Measurements from ENCODE around the gene TENT5C. TPM values are rescaled to one million over a fixed set of nuclear protein-coding genes. Genes with fewer than 3 reads are reported as not detected.

Gene TENT5C
- total RNA-seq, 4 donors from 2014 or later, result 0.60 to 2.5 (median 1.2) TPM

DNA sequence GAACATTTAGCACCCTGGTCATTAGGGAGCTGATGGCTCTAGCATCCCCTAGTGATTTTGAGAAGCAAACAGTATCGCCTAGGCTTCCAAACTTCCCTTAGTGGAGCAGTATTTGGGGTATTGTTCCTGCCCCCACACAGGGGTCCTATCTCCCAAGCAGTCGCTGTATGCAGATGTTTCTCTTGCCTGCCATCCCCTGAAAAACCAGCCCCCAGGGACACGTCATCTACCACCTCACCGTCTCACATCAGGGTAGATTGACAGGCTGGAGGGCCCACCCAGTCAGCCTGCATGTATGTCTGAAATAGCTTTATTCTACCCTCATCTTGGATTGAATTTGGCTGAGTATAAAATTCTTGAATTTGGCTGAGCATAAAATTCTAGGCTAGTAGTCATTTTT is 33.9 kb downstream of the TENT5C start:
- no peaks in the 10 kb centered on the region for H3K36me3 ChIP-seq
- TF ChIP-seq POLR2A (IDR thresholded peaks at IDR 0.05) (no peak), EP300 (IDR thresholded peaks at IDR 0.05) (no peak)
- TF ChIP-seq, protein P1, sequence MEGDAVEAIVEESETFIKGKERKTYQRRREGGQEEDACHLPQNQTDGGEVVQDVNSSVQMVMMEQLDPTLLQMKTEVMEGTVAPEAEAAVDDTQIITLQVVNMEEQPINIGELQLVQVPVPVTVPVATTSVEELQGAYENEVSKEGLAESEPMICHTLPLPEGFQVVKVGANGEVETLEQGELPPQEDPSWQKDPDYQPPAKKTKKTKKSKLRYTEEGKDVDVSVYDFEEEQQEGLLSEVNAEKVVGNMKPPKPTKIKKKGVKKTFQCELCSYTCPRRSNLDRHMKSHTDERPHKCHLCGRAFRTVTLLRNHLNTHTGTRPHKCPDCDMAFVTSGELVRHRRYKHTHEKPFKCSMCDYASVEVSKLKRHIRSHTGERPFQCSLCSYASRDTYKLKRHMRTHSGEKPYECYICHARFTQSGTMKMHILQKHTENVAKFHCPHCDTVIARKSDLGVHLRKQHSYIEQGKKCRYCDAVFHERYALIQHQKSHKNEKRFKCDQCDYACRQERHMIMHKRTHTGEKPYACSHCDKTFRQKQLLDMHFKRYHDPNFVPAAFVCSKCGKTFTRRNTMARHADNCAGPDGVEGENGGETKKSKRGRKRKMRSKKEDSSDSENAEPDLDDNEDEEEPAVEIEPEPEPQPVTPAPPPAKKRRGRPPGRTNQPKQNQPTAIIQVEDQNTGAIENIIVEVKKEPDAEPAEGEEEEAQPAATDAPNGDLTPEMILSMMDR (IDR thresholded peaks at IDR 0.05), result no peak
- no peaks in the 10 kb centered on the region for H3K4me1 ChIP-seq

DNA sequence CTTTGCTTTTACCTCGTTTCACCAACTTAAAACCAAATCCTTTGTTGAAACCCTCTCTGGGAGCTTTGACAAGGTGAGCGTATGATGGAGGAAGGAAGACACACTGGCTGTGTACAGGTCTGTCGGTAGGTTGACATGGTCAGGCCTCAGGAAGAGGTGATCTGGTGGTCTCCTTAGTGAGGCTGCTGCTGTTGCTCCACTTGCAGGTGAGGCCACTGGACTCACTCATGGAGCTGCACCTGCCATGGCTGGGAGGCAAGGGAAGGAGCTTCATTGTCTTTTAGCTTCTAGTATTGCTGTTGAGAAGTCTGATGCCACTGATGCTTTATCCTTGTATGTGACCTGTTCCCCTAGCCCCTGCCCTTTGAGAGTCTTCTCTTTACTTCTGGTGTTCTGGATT is 35.7 kb downstream of the TENT5C start:
- no peak for TF ChIP-seq POLR2A (IDR thresholded peaks at IDR 0.05)
- TF ChIP-seq, protein P1 (IDR thresholded peaks at IDR 0.05), result no peak
- TF ChIP-seq EP300 (IDR thresholded peaks at IDR 0.05), result no peak
- WGBS, 2 donors, result 92% methylated on average over 3 of the region's 3 CpGs
- no peaks in the 10 kb centered on the region for H3K27me3 ChIP-seq
- H3K4me1 ChIP-seq, result no peaks in the 10 kb centered on the region
- H3K36me3 ChIP-seq, result no peaks in the 10 kb centered on the region
- H3K9me3 ChIP-seq, result no peaks in the 10 kb centered on the region
- no peak overlapping the region for H3K27ac ChIP-seq
- DNase-seq (ENCODE audit: low spot score in 2 of 2), result no peak
- no peak overlapping the region for H3K4me3 ChIP-seq

More for the DNA sequence above, 33.9 kb downstream of the TENT5C start:
- no peak overlapping the region for H3K4me3 ChIP-seq
- WGBS, 2 donors, result 86 to 90% methylated on average over 4 of the region's 4 CpGs
- no peak overlapping the region for H3K27ac ChIP-seq
- no peaks in the 10 kb centered on the region for H3K27me3 ChIP-seq
- H3K9me3 ChIP-seq, result no peaks in the 10 kb centered on the region
- DNase-seq (ENCODE audit: low spot score in 2 of 2), result no peak

DNA sequence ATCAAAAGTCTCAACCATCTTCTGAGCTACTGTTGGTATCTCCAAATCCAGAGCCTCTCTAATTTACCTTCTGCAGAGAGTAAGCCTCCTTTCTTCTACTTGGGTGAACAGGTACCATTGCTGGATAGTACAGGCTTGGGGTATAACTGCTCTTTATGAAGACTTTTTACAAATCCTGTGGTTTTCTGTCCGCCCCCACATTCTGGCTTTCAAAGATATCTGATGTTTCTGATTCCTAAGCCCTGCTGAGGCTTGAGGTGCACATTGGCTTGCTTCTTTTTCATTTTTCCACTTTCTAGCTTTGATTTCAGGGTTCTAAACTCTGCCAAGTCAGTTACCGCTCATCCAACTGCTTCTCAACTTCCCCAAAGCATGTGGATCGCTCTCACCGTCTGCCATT is 37.1 kb downstream of the TENT5C start:
- H3K27ac ChIP-seq, result no peak overlapping the region
- WGBS, 2 donors, result 79 to 87% methylated on average over 4 of the region's 4 CpGs
- no peaks in the 10 kb centered on the region for H3K9me3 ChIP-seq
- TF ChIP-seq, protein P1 (IDR thresholded peaks at IDR 0.05), result no peak
- TF ChIP-seq EP300 (IDR thresholded peaks at IDR 0.05) (no peak), POLR2A (IDR thresholded peaks at IDR 0.05) (no peak)
- H3K27me3 ChIP-seq, result no peaks in the 10 kb centered on the region
- no peaks in the 10 kb centered on the region for H3K36me3 ChIP-seq
- DNase-seq (ENCODE audit: low spot score in 2 of 2), result no peak
- H3K4me3 ChIP-seq, result no peak overlapping the region
- no peaks in the 10 kb centered on the region for H3K4me1 ChIP-seq

DNA sequence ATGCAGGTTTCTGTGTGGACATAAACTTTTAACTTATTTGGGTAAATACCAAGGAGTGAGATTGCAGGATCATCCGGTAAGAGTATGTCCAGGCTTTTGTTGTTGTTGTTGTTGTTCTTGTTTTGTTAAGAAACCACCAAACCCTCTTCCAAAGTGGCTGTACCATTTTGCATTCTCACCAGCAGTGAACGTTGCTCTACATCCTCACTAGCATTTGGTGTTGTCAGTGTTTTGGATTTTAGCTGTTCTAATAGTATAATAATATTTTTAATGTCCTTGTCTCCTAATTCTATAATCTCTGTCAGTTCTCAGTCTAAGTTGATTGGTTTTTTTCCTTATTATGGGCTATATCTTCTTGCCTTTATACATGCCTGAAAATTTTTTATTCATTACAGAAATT is 37.8 kb downstream of the TENT5C start:
- H3K36me3 ChIP-seq, result no peaks in the 10 kb centered on the region
- TF ChIP-seq EP300 (IDR thresholded peaks at IDR 0.05) (no peak), POLR2A (IDR thresholded peaks at IDR 0.05) (no peak)
- TF ChIP-seq, protein P1 (IDR thresholded peaks at IDR 0.05), result no peak
- WGBS, 2 donors, result 77 to 82% methylated on average over 2 of the region's 2 CpGs
- no peak for DNase-seq (ENCODE audit: low spot score in 2 of 2)
- no peak overlapping the region for H3K27ac ChIP-seq
- H3K4me1 ChIP-seq, result no peaks in the 10 kb centered on the region
- H3K27me3 ChIP-seq, result no peaks in the 10 kb centered on the region
- no peak overlapping the region for H3K4me3 ChIP-seq
- H3K9me3 ChIP-seq, result no peaks in the 10 kb centered on the region

DNA sequence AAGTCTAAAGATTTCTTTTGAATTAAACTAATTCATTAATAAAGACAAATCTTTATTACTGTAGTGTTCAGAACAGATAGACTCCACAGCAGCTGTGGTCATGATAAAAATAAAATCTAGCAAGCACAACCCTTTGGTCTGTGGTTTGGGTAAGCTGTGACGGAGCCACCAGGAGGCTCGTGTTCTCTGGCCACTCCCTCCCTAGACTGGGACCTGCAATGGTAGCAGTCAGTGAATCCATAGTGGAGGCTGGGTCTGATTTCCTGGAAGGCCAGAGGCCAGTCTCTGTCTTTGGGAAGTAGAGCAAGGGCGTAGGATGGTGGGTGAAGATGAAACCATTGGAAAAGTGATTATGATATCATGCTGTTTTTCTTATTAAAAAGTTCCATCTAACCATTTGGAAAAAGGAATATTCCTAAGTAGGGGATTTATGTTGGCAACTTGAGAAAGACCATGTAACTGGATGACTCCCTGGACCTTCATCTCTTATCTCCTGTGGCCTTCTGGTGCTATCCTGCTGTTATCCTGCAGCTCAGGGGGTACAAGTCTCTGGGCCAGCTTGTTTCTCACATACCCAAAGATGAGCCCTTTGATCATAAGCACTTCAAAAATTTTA is 39.0 kb downstream of the TENT5C start:
- Histone ChIP-seq H3K9me3 (no peaks in the 10 kb centered on the region), H3K27ac (no peak overlapping the region), H3K36me3 (no peaks in the 10 kb centered on the region), H3K4me3 (no peak overlapping the region), H3K4me1 (no peaks in the 10 kb centered on the region), H3K27me3 (no peaks in the 10 kb centered on the region)
- no peak for TF ChIP-seq EP300 (IDR thresholded peaks at IDR 0.05)
- TF ChIP-seq, protein P1 (IDR thresholded peaks at IDR 0.05), result no peak
- TF ChIP-seq POLR2A (IDR thresholded peaks at IDR 0.05), result no peak
- DNase-seq (ENCODE audit: low spot score in 2 of 2), result no peak
- WGBS, 2 donors, result 66 to 78% methylated on average over 3 of the region's 3 CpGs

All from tibial nerve (tissue), 4 donors.